Activated naive CD4-positive, alpha-beta T cell treated with anti-CD3 and anti-CD28 coated beads, Interleukin-2, amount 50 U/mL, for 72 hours (primary cell): ENCODE results near the gene RAB3IP. TPM values are rescaled to one million over a fixed set of nuclear protein-coding genes. Genes with fewer than 3 reads are reported as not detected.

Experiments used
- ATAC-seq, 2 donors: fragments of 150-1000 bp; cut with Tn5 transposase; 2 replicates each; pipeline ENCODE4 v1.10.0; 2021; ENCODE audit warnings: mild to moderate bottlenecking in 2 of 2, moderate library complexity in 2 of 2
- DNase-seq, 2 donors: peaks; one replicate each; pipeline ENCODE4 v3.0.0; 2021 to 2022; ENCODE audit warnings: low spot score in 2 of 2
- H3K27ac Mint-ChIP-seq, 2 donors: one replicate each; pipeline ENCODE4 v1.8.0; 2022; ENCODE audit warnings: mild to moderate bottlenecking in 2 of 2, mixed read lengths in 2 of 2
- H3K36me3 Mint-ChIP-seq, 2 donors: one replicate each; pipeline ENCODE4 v1.8.0; 2022; ENCODE audit warnings: mixed read lengths in 2 of 2
- H3K9me3 Mint-ChIP-seq, 2 donors: one replicate each; pipeline ENCODE4 v1.8.0; 2022; ENCODE audit warnings: mixed read lengths in 2 of 2
- total RNA-seq, 2 donors: library from RNA; stranded (reverse); gene quantifications; one replicate each; pipeline ENCODE4 v1.2.3, GENCODE V29; 2022

The RAB3IP gene
- total RNA-seq, 2 donors from 2014 or later: 23.1 to 44.8 TPM

- Mint-ChIP-seq H3K9me3 (no peaks in the 10 kb centered on the region), H3K27ac (no peak overlapping the region), H3K36me3 (no peaks in the 10 kb centered on the region)
- DNase-seq (no peak), ATAC-seq (no peak)
Observed at GRCh38 chr12:69821032-69821455, 82.4 kb downstream of the RAB3IP start.

GRCh38 chr12:69821456-69822159 lies 82.9 kb downstream of the RAB3IP start:
- no peak for DNase-seq
- Mint-ChIP-seq H3K27ac (no peak overlapping the region), H3K9me3 (no peaks in the 10 kb centered on the region), H3K36me3 (no peaks in the 10 kb centered on the region)
- no peak for ATAC-seq

- no peak for ATAC-seq
- no peak for DNase-seq
- Mint-ChIP-seq H3K9me3 (no peaks in the 10 kb centered on the region), H3K36me3 (no peaks in the 10 kb centered on the region), H3K27ac (no peak overlapping the region)
Observed at GRCh38 chr12:69822201-69822860, 83.7 kb downstream of the RAB3IP start.

GRCh38 chr12:69824028-69824427 lies 85.4 kb downstream of the RAB3IP start:
- Mint-ChIP-seq H3K27ac (no peak overlapping the region), H3K36me3 (no peaks in the 10 kb centered on the region), H3K9me3 (no peaks in the 10 kb centered on the region)
- ATAC-seq: no peak
- no peak for DNase-seq

GRCh38 chr12:69824966-69825560 lies 86.4 kb downstream of the RAB3IP start, which contains the start of gene MYRFL:
TSS of gene MYRFL (plus strand) at chr12:69825227. CDS start at chr12:69825518, 291 bp downstream.
- no peak for ATAC-seq
- H3K36me3 Mint-ChIP-seq: no peaks in the 10 kb centered on the region
- no peak for DNase-seq
- H3K27ac Mint-ChIP-seq: no peak within 1 kb of the TSS
- no peaks in the 10 kb centered on the region for H3K9me3 Mint-ChIP-seq

GRCh38 chr12:69828897-69829296 lies 90.2 kb downstream of the RAB3IP start:
- no peak overlapping the region for H3K27ac Mint-ChIP-seq
- DNase-seq: no peak
- no peaks in the 10 kb centered on the region for H3K9me3 Mint-ChIP-seq
- no peaks in the 10 kb centered on the region for H3K36me3 Mint-ChIP-seq
- no peak for ATAC-seq

GRCh38 chr12:69833696-69834095 lies 95.0 kb downstream of the RAB3IP start:
- H3K36me3 Mint-ChIP-seq: no peaks in the 10 kb centered on the region
- H3K9me3 Mint-ChIP-seq: no peaks in the 10 kb centered on the region
- ATAC-seq (no peak), DNase-seq (no peak)
- no peak overlapping the region for H3K27ac Mint-ChIP-seq

GRCh38 chr12:69834147-69834546 lies 95.5 kb downstream of the RAB3IP start:
- H3K27ac Mint-ChIP-seq: no peak overlapping the region

GRCh38 chr12:69834576-69834975 lies 95.9 kb downstream of the RAB3IP start:
- no peaks in the 10 kb centered on the region for H3K9me3 Mint-ChIP-seq
- H3K27ac Mint-ChIP-seq: no peak overlapping the region
- DNase-seq: no peak
- ATAC-seq: no peak
- no peaks in the 10 kb centered on the region for H3K36me3 Mint-ChIP-seq

More at GRCh38 chr12:69834147-69834546, 95.5 kb downstream of the RAB3IP start:
- DNase-seq (no peak), ATAC-seq (no peak)
- no peaks in the 10 kb centered on the region for H3K9me3 Mint-ChIP-seq
- no peaks in the 10 kb centered on the region for H3K36me3 Mint-ChIP-seq

- Mint-ChIP-seq H3K27ac (no peak overlapping the region), H3K9me3 (no peaks in the 10 kb centered on the region), H3K36me3 (no peaks in the 10 kb centered on the region)
- DNase-seq (no peak), ATAC-seq (no peak)
Observed at GRCh38 chr12:69835081-69835480, 96.4 kb downstream of the RAB3IP start.

GRCh38 chr12:69836015-69836414 lies 97.4 kb downstream of the RAB3IP start:
- Mint-ChIP-seq H3K9me3 (no peaks in the 10 kb centered on the region), H3K36me3 (no peaks in the 10 kb centered on the region), H3K27ac (no peak overlapping the region)
- ATAC-seq: no peak
- no peak for DNase-seq

GRCh38 chr12:69837191-69837590 lies 98.5 kb downstream of the RAB3IP start:
- Mint-ChIP-seq H3K27ac (no peak overlapping the region), H3K9me3 (no peaks in the 10 kb centered on the region), H3K36me3 (no peaks in the 10 kb centered on the region)
- no peak for ATAC-seq
- no peak for DNase-seq

- ATAC-seq: no peak
- DNase-seq: no peak
- Mint-ChIP-seq H3K27ac (no peak overlapping the region), H3K36me3 (no peaks in the 10 kb centered on the region), H3K9me3 (no peaks in the 10 kb centered on the region)
Observed at GRCh38 chr12:69837657-69838415, 99.2 kb downstream of the RAB3IP start.

GRCh38 chr12:69840727-69841126 lies 102.1 kb downstream of the RAB3IP start:
- no peak overlapping the region for H3K27ac Mint-ChIP-seq

GRCh38 chr12:69843608-69844007 lies 104.9 kb downstream of the RAB3IP start:
- no peaks in the 10 kb centered on the region for H3K9me3 Mint-ChIP-seq
- ATAC-seq (no peak), DNase-seq (no peak)
- no peaks in the 10 kb centered on the region for H3K36me3 Mint-ChIP-seq
- no peak overlapping the region for H3K27ac Mint-ChIP-seq

More at GRCh38 chr12:69840727-69841126, 102.1 kb downstream of the RAB3IP start:
- ATAC-seq (no peak), DNase-seq (no peak)
- Mint-ChIP-seq H3K9me3 (no peaks in the 10 kb centered on the region), H3K36me3 (no peaks in the 10 kb centered on the region)

- H3K36me3 Mint-ChIP-seq: no peaks in the 10 kb centered on the region
- no peak for ATAC-seq
Observed at GRCh38 chr12:69844416-69844815, 105.8 kb downstream of the RAB3IP start.

GRCh38 chr12:69844836-69845235 lies 106.2 kb downstream of the RAB3IP start:
- H3K9me3 Mint-ChIP-seq: no peaks in the 10 kb centered on the region
- DNase-seq (no peak), ATAC-seq (no peak)
- no peaks in the 10 kb centered on the region for H3K36me3 Mint-ChIP-seq
- no peak overlapping the region for H3K27ac Mint-ChIP-seq

More at GRCh38 chr12:69844416-69844815, 105.8 kb downstream of the RAB3IP start:
- H3K9me3 Mint-ChIP-seq: no peaks in the 10 kb centered on the region
- no peak for DNase-seq
- no peak overlapping the region for H3K27ac Mint-ChIP-seq
